Measurements from ENCODE around the gene TNFRSF9. TPM values are rescaled to one million over a fixed set of nuclear protein-coding genes. Genes with fewer than 3 reads are reported as not detected.

TNFRSF9 gene
- total and polyA plus RNA-seq, 8 donors, result 0.11 to 4.3 (median 0.22) TPM

GRCh38 chr1:7868070-7868780 is 72.4 kb downstream of the TNFRSF9 start:
- H3K36me3 ChIP-seq, result no peaks in the 10 kb centered on the region
- no peak for DNase-seq
- H3K27ac ChIP-seq, result no peak overlapping the region
- H3K4me1 ChIP-seq, result no peaks in the 10 kb centered on the region
- no peak overlapping the region for H3K4me3 ChIP-seq
- no peaks in the 10 kb centered on the region for H3K9me3 ChIP-seq
- no peak for ATAC-seq
- TF ChIP-seq, protein P1, sequence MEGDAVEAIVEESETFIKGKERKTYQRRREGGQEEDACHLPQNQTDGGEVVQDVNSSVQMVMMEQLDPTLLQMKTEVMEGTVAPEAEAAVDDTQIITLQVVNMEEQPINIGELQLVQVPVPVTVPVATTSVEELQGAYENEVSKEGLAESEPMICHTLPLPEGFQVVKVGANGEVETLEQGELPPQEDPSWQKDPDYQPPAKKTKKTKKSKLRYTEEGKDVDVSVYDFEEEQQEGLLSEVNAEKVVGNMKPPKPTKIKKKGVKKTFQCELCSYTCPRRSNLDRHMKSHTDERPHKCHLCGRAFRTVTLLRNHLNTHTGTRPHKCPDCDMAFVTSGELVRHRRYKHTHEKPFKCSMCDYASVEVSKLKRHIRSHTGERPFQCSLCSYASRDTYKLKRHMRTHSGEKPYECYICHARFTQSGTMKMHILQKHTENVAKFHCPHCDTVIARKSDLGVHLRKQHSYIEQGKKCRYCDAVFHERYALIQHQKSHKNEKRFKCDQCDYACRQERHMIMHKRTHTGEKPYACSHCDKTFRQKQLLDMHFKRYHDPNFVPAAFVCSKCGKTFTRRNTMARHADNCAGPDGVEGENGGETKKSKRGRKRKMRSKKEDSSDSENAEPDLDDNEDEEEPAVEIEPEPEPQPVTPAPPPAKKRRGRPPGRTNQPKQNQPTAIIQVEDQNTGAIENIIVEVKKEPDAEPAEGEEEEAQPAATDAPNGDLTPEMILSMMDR (IDR thresholded peaks at IDR 0.05), result no peak
- no peaks in the 10 kb centered on the region for H3K27me3 ChIP-seq
- intact Hi-C loops (cut with DNase I), result no loop called here

DNA sequence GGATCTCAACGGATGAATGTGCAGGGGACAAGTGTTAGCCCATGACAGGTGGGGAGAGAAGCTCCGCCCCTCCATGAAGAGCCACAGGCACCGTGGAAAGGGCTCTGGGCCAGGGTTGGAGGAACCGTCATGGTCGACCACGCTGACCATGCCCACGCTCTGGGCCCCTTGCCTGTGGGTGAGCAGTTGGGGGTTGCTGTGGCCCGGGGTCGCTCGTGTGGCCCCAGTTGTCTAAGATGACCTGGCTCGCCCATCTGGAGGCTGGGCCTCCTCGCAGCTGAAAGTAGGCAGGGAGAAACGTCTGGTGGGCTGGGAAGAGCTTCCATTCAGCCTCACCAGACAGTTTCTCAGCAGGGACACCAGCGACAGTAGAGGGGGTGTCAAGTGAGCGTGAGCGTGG is 74.7 kb downstream of the TNFRSF9 start:
- TF ChIP-seq, protein P1 (IDR thresholded peaks at IDR 0.05), result no peak
- Histone ChIP-seq H3K4me3 (no peak overlapping the region), H3K4me1 (no peaks in the 10 kb centered on the region), H3K9me3 (no peaks in the 10 kb centered on the region), H3K36me3 (no peaks in the 10 kb centered on the region), H3K27ac (no peak overlapping the region), H3K27me3 (no peaks in the 10 kb centered on the region)
- intact Hi-C loops (cut with DNase I), result no loop called here
- no peak for ATAC-seq
- peak in 1 of 4 donors; percentile 57 for DNase-seq

Other genes with a start within 250 kb of the TNFRSF9 start
- 100 to 1,000 TPM; 110 to 111 TPM for gene VAMP3, start 169.5 kb downstream of the TNFRSF9 start, total RNA-seq
- gene VAMP3, start 169.5 kb downstream of the TNFRSF9 start, polyA plus RNA-seq (ENCODE audit: insufficient read length in 6 of 6), result 100 to 1,000 TPM; 118 to 130 (median 122) TPM
- 10 to 100 TPM; 14.8 to 16.1 TPM for gene PER3, start 156.5 kb downstream of the TNFRSF9 start, total RNA-seq
- 10 to 100 TPM in 5 of 6 donors, 1 to 10 TPM in 1; 9.9 to 16.0 (median 11.2) TPM for gene PER3, start 156.5 kb downstream of the TNFRSF9 start, polyA plus RNA-seq (ENCODE audit: insufficient read length in 6 of 6)
- under 1 TPM in 1 of 2 donors, not detected in 1; 0.58 TPM for gene UTS2, start 87.8 kb downstream of the TNFRSF9 start, total RNA-seq
- under 1 TPM in 1 of 6 donors, not detected in 5; 0.26 TPM for gene UTS2, start 87.8 kb downstream of the TNFRSF9 start, polyA plus RNA-seq (ENCODE audit: insufficient read length in 6 of 6)
- gene PARK7, start 20.9 kb upstream of the TNFRSF9 start, total RNA-seq, result 100 to 1,000 TPM; 227 to 262 TPM
- gene PARK7, start 20.9 kb upstream of the TNFRSF9 start, polyA plus RNA-seq (ENCODE audit: insufficient read length in 6 of 6), result 100 to 1,000 TPM; 278 to 307 (median 292) TPM
- gene ERRFI1, start 85.5 kb upstream of the TNFRSF9 start, total RNA-seq, result 10 to 100 TPM; 60.8 to 63.0 TPM
- 10 to 100 TPM; 62.7 to 88.8 (median 78.9) TPM for gene ERRFI1, start 85.5 kb upstream of the TNFRSF9 start, polyA plus RNA-seq (ENCODE audit: insufficient read length in 6 of 6)